ENCODE measurements around the gene KRT20. TPM values are rescaled to one million over a fixed set of nuclear protein-coding genes. Genes with fewer than 3 reads are reported as not detected.

Gene KRT20
- total and polyA plus RNA-seq, 2 donors (not counting 3 experiments of a cell fraction or from before 2014, with no cell fraction given) = not detected

DNA sequence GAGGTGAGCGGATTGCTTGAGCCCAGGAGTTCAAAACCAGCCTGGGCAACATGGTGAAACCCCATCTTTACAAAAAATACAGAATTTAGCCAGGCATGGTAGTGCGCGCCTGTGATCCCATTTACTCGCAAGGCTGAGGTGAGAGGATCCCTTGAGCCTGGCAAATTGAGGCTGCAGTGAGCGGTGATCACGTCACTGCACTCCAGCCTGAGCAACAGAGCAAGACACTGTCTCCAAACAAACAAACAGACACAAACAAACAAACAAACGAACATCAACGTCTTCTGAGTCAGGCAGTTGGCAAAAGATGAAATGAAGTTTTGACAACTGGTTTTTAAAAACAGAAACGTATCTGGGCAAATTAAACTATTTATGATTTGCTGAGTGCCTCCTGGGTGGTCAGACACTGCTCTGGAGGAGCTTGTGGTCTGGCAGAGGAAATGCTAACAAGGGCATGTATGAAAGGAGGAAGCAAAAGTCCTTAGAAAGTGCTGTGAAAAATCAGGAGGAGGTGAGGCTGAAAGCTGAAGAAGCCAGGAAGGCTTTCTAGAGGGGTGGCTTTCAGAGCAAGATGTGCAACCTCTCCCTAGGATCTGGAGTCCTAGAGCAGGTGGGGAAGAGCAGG, 10.2 kb upstream of the KRT20 start:
- Histone ChIP-seq H3K79me2 (ENCODE audit: control insufficient read depth, insufficient read depth, low read length) (no peaks in the 10 kb centered on the region), H3K9me3 (replicated peaks; ENCODE audit: control insufficient read depth, insufficient read depth, low read length) (no peaks in the 10 kb centered on the region), H3K4me1 (ENCODE audit: control insufficient read depth, extremely low read depth, insufficient read depth, low read length) (no peaks in the 10 kb centered on the region), H2AFZ (ENCODE audit: low read depth, low read length) (no peak overlapping the region), H4K20me1 (replicated peaks; ENCODE audit: control insufficient read depth, extremely low read depth, insufficient read depth, low read length) (no peaks in the 10 kb centered on the region), H3K27me3 (ENCODE audit: control insufficient read depth in 2 of 2, insufficient read depth in 2 of 2, low read length in 2 of 2) (peaks cover 3% of the 10 kb centered on the region in 2 experiments), H3K9me1 (replicated peaks; ENCODE audit: control insufficient read depth, extremely low read depth, insufficient read depth, low read length) (no peaks in the 10 kb centered on the region), H3K9ac (replicated peaks; ENCODE audit: extremely low read depth, insufficient read depth, low read length) (no peak overlapping the region), H3K36me3 (ENCODE audit: control insufficient read depth in 2 of 2, extremely low read depth in 1 of 2, insufficient read depth in 2 of 2, low read length in 2 of 2) (no peaks in the 10 kb centered on the region), H3K4me2 (ENCODE audit: insufficient read depth, low read length) (no peak overlapping the region), H3K27ac (ENCODE audit: insufficient read depth, low read depth, low read length) (no peak overlapping the region), H3K4me3 (replicated peaks in 1 of 3; ENCODE audit: insufficient read depth in 1 of 3, low read depth in 1 of 3, low read length in 3 of 3) (no peak overlapping the region)
- DNase-seq (ENCODE audit: low read depth, low spot score) (no peak), FAIRE-seq (no peak)
- POLR2A ChIA-PET = no interaction called here
- BruUV-seq (replicated peaks) = no TSS peak
- dilution Hi-C loops (cut with MboI; ENCODE audit: extremely low pct_ligation_motif_present, low sequenced_read_pairs) = no loop called here
- intact Hi-C loops (cut with micrococcal nuclease) = no loop called here
- TF ChIP-seq JUN (IDR thresholded peaks at IDR 0.05; ENCODE audit: borderline replicate concordance, insufficient read depth, insufficient read length, low read depth) (no peak), GATA2 (IDR thresholded peaks at IDR 0.05; ENCODE audit: insufficient read depth, insufficient read length, low read depth, low read length) (no peak), POLR2A (IDR thresholded peaks at IDR 0.05; ENCODE audit: low read depth, low read length) (no peak), POLR2AphosphoS5 (IDR thresholded peaks at IDR 0.05; ENCODE audit: insufficient read depth, low read depth, low read length) (no peak), EZH2 (IDR thresholded peaks at IDR 0.05; ENCODE audit: borderline replicate concordance, low read depth, low read length, severe bottlenecking) (no peak), FOS (IDR thresholded peaks at IDR 0.05; ENCODE audit: borderline replicate concordance, insufficient read depth, low read length) (no peak), MYC (IDR thresholded peaks at IDR 0.05; ENCODE audit: low read depth, low read length) (no peak)
- TF ChIP-seq, protein P1, sequence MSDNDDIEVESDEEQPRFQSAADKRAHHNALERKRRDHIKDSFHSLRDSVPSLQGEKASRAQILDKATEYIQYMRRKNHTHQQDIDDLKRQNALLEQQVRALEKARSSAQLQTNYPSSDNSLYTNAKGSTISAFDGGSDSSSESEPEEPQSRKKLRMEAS (IDR thresholded peaks at IDR 0.05; ENCODE audit: insufficient read depth, insufficient read length) = no peak
- TF ChIP-seq, protein P2, sequence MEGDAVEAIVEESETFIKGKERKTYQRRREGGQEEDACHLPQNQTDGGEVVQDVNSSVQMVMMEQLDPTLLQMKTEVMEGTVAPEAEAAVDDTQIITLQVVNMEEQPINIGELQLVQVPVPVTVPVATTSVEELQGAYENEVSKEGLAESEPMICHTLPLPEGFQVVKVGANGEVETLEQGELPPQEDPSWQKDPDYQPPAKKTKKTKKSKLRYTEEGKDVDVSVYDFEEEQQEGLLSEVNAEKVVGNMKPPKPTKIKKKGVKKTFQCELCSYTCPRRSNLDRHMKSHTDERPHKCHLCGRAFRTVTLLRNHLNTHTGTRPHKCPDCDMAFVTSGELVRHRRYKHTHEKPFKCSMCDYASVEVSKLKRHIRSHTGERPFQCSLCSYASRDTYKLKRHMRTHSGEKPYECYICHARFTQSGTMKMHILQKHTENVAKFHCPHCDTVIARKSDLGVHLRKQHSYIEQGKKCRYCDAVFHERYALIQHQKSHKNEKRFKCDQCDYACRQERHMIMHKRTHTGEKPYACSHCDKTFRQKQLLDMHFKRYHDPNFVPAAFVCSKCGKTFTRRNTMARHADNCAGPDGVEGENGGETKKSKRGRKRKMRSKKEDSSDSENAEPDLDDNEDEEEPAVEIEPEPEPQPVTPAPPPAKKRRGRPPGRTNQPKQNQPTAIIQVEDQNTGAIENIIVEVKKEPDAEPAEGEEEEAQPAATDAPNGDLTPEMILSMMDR (IDR thresholded peaks at IDR 0.05; ENCODE audit: extremely low read depth in 1 of 2, insufficient read depth in 1 of 2, low read depth in 1 of 2, low read length in 2 of 2) = no peak
- CTCF ChIA-PET = no interaction called here

Measured in endothelial cell of umbilical vein (primary cell).